Lung microvascular endothelial cell (primary cell): ENCODE data around the gene GNB3. TPM values are rescaled to one million over a fixed set of nuclear protein-coding genes. Genes with fewer than 3 reads are reported as not detected.

Source experiments
- DNase-seq, 2 donors: peaks; one replicate each; pipeline versions ENCODE4 v3.0.0 to v3.0.0-alpha.2; 2010; ENCODE audit warnings: low read depth in 2 of 2
- total RNA-seq: library from RNA; depleted of rRNA; stranded (reverse); fragments of >200 nt; gene quantifications from 2 replicates; pipeline ENCODE4 v1.2.1, GENCODE V29; 2014

The GNB3 gene
- total RNA-seq, 1 donor from 2014 or later, result 0.40 TPM

DNA sequence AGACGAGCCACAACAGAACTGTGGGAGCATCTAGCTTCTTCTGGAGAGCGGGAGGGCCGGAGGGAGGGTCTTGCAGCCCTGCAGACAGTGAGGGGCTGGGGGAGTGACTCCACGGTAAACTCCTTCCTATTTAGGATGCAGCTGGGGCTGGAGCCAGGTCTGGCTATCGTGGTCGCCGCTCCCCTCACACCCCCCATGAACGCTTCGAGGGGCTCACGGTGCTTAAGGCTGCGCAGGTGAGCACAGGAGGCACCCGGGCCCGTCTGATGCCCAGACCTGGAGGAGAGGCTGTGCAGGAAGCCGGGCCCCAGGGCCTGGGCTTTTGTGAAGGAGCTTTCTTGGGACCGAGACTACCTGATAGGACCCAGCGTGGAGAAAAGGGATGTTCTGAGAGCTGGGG lies 3.9 kb upstream of the GNB3 start:
- no peak for DNase-seq

DNA sequence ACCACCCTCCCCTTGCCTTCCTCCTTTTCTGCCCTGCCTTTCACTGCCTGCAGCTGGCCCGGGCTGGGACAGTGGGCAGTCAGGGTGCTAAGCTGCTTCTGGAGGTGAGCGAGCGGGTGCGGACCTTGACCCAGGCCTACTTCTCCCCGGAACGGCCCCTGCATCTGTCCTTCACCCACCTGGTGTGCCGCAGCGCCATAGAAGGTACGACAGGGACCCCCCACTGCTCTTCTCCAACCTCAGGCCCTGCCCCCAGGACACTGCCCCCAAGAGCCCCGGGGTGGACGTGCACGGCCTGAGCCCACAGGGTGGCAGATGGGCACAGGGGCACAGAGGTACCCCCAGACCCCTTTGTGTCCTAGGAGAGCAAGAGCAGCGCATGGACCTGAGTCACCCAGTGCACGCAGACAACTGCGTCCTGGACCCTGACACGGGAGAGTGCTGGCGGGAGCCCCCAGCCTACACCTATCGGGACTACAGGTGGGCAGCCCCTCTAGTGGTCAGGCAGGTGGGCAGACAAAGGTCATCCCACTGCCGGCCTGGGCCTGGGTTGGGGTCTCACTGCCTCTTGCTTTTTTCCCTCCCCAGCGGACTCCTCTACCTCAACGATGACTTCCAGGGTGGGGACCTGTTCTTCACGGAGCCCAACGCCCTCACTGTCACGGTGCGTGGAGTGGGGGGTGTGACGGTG lies 3.2 kb upstream of the GNB3 start:
- DNase-seq, result no peak

DNA sequence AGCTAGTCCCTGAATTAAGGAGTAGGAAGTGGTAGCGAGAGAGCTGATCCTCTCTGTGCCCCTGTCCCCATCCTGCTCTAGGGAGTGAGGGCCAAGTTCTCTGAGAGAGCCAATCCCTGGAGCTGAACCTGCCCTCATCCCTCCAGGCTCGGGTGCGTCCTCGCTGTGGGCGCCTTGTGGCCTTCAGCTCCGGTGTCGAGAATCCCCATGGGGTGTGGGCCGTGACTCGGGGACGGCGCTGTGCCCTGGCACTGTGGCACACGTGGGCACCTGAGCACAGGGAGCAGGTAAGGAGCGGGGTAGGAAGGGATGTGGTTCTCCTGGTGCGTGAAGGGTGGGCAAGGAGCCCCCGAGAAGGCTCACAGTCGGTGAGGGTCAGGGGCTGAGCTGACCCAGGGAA lies 1.9 kb upstream of the GNB3 start:
- DNase-seq, result no peak

DNA sequence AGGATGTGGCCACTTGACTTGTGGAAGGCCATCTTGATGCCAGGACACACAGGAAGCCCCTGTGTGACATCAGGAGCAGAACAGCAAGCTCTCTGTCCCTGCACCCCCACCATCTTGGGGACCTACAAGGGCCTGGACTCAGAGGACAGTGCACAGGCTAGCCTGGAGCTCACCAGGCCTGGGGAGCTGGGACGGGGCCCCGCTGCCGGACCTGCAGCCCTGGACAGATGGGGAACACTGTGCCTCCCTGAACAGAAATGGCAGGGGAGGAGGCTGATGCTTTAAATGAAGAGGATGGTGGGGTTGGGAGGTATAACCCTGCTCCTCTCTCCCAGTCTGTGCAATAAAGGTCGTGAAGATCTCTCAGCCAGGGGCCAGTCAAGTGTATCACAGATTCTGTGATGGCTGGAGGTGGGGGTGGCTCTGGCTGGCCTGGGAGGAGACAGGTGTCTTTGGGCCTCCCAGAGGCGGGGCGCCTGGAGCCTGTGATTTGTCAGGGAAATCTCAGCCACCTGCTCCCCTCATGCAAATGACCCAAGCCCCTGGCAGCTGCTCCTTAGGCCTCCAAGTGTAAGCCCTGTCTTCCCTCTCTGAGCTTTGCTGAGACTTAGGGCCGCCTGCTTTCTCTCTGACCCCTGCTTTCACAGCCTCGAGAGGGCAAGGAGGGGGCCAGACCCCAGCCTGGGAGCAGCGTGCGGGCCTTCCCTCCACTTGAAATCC lies 1.1 kb upstream of the GNB3 start:
- DNase-seq, result no peak

DNA sequence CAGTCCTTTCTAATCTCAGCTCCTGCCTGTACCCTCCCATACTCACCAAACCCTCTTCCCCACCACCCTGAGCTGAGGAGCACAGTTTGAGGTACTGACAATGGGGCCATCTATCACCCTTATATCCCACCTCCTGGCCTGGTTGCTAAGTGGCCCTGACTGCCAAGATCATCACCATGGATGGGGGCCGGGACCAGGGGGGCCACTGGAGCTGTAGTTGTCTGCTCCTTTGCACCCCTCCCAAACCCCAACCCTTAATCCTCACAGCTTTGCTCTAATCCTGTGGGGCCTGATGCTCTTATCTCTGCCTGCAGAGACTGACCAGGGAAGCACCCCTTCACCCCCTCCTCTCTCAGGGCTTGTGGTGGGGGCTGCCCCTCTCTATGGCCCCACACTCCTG lies 395 bp upstream of the GNB3 start:
- DNase-seq, result no peak

DNA sequence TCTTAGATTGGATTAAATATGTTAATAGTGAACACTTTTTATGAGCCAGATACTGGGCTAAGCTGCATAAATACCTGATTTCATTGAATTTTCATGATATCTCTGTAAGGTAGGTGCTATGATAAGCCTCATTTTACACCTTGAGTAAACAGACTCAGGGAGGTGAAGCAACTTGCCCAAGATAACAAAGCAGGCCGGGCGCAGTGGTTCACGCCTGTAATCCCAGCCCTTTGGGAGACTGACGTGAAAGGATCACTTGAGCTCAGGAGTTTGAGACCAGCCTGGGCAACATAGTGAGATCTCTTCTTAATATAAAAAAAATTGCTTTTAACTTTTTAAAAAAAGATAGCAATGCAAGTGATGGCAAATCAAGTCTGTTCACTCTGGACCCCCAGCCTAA lies 1.4 kb downstream of the GNB3 start:
- DNase-seq, result no peak

DNA sequence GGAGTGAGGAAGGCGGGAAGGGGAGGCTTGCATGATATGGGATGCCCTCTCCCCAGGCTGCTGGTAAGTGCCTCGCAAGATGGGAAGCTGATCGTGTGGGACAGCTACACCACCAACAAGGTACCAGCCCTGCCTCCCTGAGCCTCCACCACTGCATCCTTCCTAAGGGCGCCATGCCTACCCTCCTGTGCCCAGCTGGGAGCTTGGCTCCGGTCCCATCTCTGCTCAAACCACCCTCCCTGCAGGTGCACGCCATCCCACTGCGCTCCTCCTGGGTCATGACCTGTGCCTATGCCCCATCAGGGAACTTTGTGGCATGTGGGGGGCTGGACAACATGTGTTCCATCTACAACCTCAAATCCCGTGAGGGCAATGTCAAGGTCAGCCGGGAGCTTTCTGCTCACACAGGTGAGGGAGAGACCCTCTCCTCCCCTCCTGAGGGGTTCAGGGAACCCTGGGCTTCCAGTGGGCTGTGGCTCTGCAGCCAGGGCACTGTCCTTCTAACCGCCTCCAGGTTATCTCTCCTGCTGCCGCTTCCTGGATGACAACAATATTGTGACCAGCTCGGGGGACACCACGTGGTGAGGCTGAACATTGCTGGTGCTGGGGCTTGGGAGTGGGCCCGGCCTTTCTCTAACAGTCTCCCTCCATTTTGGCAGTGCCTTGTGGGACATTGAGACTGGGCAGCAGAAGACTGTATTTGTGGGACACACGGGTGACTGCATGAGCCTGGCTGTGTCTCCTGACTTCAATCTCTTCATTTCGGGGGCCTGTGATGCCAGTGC lies 2.6 kb downstream of the GNB3 start:
- peak in 1 of 2 donors; percentile 43 for DNase-seq

DNA sequence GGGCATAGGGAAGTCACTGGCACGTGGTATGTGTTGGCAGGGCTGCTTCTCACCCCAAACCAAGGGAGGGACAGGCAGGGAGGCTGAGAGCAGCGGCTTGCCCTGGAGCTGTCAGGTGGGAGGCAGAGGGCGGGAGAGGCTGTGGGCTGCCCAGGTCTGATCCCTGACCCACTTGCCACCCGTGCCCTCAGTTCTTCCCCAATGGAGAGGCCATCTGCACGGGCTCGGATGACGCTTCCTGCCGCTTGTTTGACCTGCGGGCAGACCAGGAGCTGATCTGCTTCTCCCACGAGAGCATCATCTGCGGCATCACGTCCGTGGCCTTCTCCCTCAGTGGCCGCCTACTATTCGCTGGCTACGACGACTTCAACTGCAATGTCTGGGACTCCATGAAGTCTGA lies 4.7 kb downstream of the GNB3 start:
- DNase-seq, result no peak

DNA sequence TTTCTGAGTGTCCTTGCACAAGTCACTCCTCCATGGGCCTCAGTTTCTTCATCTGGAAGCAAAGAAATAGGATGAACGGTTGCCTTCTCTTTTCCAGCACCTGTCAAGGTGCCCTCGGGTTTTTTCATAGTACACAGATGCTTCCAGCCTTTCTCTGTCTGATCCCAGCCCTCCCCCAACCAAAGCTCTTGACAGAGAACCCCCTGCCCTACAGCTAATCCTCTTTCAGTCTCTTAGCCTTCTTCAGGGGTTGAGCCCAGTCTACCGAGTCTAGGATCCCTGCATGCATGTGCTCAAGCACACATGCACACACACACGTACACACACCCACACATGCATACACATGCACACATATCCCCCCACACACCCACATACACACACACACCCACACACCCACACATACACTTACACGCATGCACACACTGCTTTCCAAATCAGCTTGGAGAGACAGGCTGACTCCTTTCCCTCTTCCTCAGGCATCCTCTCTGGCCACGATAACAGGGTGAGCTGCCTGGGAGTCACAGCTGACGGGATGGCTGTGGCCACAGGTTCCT lies 5.7 kb downstream of the GNB3 start:
- no peak for DNase-seq

DNA sequence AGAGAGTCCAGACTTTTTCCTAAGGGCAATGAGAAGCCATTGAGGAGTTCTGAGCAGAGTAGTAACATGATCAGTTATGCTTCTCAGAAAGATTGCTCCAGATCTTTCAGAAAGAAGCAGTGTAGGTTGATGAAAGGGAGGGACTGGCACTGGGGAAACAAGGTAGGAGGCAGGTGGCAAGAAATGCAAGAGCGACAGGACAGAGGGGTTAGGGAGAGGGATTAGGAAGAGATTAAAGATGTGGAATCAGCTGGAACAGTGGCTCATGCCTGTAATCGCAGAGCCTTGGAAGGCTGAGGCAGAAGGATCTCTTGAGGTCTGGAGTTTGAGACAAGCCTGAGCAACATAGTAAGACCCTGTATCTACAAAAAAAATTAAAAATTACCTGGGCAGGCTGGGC lies 7.0 kb downstream of the GNB3 start:
- no peak for DNase-seq

DNA sequence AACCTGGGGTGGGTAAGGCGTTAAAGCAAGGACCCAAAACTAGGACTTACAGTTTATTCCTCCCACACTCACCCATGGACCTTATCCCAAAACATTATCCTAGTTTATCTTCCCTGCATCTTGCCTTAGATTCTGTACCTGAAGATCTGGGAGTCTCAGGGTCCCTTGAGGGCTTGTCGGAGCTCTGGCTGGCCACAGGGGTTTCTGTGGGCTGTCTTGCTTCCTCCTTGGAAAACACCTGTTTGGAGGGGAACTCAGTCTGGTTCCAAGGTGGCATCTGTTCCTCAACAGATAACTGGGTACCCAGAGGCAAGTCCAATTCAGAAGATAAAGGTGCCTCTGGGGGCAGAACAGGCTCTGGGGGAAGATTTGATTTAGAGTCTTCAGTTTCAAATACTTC lies 8.7 kb downstream of the GNB3 start:
- DNase-seq, result no peak

DNA sequence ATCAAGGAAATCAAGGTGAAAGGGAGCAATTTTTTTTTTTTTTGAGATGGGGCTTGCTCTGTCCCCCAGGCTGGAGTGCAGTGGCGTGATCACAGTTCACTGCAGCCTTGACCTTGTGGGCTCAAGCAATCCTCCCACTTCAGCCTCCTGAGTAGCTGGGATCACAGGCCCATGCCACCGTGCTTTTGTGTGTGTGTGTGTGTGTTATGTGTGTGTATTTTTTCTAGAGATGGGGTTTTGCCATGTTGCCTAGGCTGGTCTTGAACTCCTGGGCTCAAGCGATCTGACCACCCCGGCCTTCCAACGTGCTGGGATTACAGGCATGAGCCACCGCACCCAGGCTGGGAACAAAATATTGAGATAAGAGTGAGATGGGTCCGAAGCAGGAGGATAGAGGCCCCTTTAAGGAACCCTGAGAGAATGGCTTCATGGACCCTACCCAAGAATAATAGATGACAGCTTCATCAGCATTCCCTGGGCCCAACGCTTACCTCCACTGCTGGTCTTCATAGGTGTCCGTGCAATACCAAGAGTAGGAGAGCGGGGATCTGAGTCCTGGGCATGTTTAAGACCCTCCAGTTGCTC lies 9.3 kb downstream of the GNB3 start:
- no peak for DNase-seq

DNA sequence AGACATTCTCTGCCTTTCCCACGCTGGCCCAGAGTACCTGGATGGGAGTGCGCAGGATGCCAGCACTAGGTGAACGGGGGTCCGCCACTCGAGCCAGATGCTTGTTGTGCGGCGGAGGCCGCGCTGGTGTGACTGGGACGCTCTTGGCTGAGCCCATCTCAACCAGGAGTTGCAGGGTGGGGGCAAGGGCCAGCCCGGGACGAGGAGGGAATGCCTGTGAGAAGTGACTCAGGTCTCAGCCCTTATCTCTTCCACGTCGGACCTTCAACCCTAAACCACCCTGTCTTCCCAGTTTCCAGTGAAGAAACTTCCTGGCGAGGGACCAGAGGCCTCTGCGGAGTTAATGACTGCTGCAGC lies 10.0 kb downstream of the GNB3 start:
- no peak for DNase-seq

DNA sequence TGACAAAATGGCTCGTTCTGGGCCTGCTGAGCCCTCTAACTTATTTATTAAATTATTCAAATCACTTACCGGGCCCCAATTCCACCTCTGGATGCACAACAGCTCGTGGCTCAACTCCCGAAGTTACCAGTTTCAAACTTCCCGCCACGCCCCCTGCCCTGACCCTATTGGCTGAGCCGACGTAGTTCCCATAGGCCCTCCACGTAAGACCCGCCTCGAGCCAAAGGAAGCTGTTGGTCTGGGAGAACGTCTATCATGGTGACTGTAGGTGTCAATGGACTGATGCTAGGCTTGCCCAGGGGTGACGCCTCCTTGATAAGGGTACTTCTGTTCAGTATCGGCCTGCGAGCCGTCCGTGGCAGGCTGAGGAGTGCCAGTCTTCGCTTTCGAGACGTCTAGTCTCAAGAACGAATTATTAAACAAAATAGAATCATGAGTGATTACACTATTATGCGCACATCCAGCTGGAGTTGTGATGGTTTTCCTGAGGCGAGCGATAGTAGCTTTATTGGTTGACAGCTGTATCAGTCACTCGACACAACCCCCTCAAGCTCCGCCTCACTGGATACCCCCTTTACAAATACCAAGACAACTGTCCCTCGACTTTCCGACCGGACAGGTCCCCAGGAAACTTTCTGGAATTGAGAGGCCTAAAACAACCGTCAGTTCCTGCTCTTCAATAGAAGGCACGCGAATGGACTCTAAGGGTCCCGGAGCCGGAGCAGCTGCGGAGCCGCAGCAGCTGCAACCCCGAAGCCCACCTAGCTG lies 10.6 kb downstream of the GNB3 start, which contains the start of gene CDCA3:
TSS of gene CDCA3 (minus strand) at position 134 of the 768 bp plus-strand sequence. CDS start 334 bp downstream, outside the sequence.
- peak; percentile 99 for DNase-seq

DNA sequence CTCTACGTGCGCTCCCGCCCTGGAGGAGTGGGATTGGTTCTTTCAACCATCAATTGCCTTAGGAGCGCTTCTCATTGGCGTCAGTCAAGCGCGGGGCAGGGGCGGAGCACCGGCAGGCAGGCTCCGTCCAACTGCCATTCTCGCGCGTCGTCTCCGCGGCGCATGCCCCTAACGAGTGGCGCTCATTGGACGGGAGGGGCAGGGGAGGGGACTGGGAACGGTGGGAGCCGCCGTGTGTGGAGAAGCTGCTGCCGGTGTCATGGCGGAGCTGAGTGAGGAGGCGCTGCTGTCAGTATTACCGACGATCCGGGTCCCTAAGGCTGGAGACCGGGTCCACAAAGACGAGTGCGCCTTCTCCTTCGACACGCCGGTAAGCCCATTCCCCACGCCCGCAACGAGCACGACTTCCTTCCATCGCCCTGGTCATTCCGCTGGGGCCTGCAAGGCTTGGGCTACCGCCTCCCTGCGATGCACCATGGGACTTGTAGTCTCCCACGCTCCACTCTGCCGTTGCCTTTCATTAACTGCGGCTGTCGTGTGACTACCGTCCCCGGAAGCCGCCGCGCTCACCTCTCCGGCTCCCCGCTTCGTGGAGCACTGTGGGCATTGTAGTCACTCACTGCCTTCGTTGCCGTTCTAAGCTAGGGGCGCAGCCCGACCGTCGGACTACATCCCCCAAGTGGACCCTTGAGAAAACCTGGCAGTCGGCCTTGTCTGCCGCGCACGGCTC lies 11.4 kb downstream of the GNB3 start, which contains the start of gene USP5:
TSS of gene USP5 (plus strand) at position 230 of the 730 bp plus-strand sequence. CDS start at position 260, 30 bp downstream.
- DNase-seq, result peak; percentile 100

DNA sequence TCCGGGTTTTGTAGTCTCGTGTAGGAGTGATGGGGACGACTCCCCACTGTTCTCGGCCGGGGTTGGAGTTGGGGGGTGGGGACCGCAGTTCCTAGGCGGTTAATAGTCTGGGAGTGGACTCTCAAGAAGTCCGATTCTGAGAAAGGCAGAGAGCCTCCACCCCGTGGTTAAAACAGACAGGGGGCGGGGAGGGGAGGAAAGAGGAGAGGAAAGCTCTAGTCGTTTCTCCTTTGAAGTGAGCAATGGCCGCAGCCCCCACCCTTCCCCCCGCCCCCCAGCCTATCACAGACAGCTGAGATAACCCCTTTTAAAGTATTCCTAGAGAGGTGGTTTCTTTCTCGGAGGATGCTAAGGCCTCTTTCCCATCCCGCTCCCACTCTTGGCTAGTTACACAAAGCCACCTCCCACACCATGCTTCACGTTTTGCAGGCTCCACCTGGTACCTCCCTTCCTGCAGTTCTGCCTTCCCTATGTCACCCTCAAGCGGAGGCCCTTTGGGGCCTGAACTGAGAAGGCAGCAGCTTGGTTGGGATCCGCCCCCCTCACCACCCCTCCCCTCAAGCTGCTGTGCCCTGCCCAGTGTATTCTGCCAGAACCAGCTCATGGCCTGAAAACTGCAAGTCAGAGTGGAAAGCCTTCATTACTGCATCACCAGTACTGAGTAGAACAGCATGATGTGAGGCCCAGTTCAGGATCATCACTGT lies 12.1 kb downstream of the GNB3 start:
- DNase-seq, result peak; percentile 66

DNA sequence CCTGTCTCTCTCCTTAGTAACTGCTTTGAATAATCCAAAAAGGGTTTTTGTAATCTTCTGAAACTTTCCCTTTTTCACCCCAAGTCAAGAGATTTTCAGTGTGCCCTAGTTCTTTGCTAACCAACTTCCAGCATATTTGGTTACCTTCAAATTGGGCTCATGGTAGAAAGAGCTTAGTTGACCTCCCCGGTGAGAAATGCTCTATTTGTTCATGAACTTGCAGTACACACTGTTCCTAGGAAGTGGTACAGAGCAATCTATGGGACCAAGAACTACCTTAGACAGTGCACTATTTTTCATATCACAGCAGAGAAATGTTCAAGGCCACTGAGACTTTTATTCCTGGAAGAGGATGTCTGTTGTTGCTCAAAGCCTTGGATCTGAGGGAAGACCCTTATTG lies 12.9 kb downstream of the GNB3 start:
- DNase-seq, result no peak

DNA sequence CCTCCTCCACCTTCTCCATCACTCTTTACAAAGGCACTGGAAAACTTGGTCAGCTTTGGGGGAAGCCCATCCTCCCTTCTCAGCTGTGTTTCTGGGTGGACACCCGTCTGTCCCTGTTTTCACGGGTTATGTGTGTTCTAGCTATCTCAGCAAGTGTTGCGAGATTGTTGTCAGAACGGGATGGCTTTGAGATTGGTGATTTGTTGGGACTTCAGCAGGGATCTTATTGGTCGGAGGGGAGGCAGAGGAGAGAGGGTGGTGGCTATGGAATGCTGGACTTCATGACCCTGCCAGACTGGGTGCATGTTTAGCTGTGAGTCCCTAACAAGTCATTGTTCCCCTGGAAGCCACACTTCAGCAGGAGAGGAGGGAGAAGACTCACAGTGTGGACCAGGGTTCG lies 13.3 kb downstream of the GNB3 start:
- DNase-seq, result no peak

DNA sequence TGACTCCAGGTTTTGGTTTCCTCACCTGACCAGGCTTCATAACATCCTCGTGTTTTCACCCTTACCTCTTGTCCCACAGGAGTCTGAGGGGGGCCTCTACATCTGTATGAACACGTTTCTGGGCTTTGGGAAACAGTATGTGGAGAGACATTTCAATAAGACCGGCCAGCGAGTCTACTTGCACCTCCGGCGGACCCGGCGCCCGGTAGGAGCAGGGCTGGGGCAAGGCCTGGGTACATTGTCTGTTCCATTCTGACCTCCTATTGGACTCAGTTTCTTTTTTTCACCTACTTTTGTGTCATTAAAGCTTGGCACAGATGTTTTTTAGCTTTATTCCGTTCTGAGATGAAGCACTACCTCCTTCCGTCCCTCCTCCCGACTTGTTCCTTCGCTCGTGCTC lies 14.6 kb downstream of the GNB3 start:
- no peak for DNase-seq

DNA sequence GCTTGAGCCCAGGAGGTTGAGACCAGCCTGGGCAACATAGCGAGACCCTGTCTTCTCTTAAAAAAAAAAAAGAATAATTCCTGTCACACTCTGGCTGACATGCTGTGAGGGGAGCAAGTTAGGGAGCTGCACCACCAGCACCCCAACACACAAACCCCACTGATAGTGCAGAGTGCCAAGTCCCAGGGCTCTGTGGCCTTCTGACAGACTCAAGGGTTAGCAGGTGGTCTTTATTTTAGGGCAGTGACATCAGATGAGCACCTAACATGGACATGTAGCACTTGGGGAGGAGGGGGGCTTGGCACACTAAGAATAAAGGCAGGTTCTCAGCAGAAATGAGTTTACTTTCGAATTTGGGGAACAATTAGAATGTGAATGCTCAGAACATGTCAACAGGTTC lies 18.1 kb downstream of the GNB3 start:
- DNase-seq, result no peak
